ENCODE results near the gene LRG1.

GRCh38 chr19:4585556-4585955, 45.7 kb upstream of the LRG1 start:
- no peak for TF ChIP-seq CTCF (IDR thresholded peaks at IDR 0.05)
- no peak for TF ChIP-seq ZFX (IDR thresholded peaks at IDR 0.05; ENCODE audit: borderline replicate concordance)
